ENCODE measurements around the gene SMYD3.

DNA sequence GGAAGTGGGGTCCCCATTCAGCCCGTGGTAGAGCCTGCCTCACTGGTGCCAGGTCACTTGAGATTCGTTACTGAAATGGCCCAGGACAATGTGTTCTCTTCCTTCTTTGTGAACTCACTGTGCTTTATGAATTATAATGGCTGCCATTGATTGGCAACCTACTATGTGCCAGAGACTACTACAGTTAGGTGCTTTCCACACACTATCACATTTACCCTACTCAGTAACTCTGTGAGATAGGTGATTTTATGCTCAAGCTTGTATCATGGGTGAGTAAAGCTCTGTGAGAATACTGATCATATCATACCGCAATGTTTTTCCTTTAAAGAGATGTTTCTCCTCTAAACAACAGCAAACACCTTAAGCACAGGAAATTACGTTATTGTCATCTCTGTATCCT is 225.9 kb downstream of the SMYD3 start:
- TF ChIP-seq, protein P1, sequence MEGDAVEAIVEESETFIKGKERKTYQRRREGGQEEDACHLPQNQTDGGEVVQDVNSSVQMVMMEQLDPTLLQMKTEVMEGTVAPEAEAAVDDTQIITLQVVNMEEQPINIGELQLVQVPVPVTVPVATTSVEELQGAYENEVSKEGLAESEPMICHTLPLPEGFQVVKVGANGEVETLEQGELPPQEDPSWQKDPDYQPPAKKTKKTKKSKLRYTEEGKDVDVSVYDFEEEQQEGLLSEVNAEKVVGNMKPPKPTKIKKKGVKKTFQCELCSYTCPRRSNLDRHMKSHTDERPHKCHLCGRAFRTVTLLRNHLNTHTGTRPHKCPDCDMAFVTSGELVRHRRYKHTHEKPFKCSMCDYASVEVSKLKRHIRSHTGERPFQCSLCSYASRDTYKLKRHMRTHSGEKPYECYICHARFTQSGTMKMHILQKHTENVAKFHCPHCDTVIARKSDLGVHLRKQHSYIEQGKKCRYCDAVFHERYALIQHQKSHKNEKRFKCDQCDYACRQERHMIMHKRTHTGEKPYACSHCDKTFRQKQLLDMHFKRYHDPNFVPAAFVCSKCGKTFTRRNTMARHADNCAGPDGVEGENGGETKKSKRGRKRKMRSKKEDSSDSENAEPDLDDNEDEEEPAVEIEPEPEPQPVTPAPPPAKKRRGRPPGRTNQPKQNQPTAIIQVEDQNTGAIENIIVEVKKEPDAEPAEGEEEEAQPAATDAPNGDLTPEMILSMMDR (IDR thresholded peaks at IDR 0.05; ENCODE audit: poor library complexity, severe bottlenecking) = no peak
- TF ChIP-seq SMC3 (conservative IDR thresholded peaks at IDR 0.05; ENCODE audit: poor library complexity) (no peak), TAF1 (IDR thresholded peaks at IDR 0.05; ENCODE audit: low read depth) (no peak), MXI1 (conservative IDR thresholded peaks at IDR 0.05; ENCODE audit: poor library complexity, severe bottlenecking) (no peak), EP300 (conservative IDR thresholded peaks at IDR 0.05; ENCODE audit: poor library complexity, severe bottlenecking) (no peak), EZH2 (IDR thresholded peaks at IDR 0.05; ENCODE audit: borderline replicate concordance, insufficient read depth, low read length, poor library complexity, severe bottlenecking) (no peak), RAD21 (conservative IDR thresholded peaks at IDR 0.05) (no peak)
- TF ChIP-seq, protein P2, sequence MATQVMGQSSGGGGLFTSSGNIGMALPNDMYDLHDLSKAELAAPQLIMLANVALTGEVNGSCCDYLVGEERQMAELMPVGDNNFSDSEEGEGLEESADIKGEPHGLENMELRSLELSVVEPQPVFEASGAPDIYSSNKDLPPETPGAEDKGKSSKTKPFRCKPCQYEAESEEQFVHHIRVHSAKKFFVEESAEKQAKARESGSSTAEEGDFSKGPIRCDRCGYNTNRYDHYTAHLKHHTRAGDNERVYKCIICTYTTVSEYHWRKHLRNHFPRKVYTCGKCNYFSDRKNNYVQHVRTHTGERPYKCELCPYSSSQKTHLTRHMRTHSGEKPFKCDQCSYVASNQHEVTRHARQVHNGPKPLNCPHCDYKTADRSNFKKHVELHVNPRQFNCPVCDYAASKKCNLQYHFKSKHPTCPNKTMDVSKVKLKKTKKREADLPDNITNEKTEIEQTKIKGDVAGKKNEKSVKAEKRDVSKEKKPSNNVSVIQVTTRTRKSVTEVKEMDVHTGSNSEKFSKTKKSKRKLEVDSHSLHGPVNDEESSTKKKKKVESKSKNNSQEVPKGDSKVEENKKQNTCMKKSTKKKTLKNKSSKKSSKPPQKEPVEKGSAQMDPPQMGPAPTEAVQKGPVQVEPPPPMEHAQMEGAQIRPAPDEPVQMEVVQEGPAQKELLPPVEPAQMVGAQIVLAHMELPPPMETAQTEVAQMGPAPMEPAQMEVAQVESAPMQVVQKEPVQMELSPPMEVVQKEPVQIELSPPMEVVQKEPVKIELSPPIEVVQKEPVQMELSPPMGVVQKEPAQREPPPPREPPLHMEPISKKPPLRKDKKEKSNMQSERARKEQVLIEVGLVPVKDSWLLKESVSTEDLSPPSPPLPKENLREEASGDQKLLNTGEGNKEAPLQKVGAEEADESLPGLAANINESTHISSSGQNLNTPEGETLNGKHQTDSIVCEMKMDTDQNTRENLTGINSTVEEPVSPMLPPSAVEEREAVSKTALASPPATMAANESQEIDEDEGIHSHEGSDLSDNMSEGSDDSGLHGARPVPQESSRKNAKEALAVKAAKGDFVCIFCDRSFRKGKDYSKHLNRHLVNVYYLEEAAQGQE (IDR thresholded peaks at IDR 0.05; ENCODE audit: borderline replicate concordance) = no peak

Measured in neural cell (in vitro differentiated cells).